CD1c-positive myeloid dendritic cell (primary cell): ENCODE data around the gene DTX2.
"Not testable (repeated sequence)": the region's sequence is repeated elsewhere in the genome, so short reads cannot be mapped to it uniquely, and the experiment has no call there.

Experiments
- DNase-seq: peaks from one replicate; pipeline ENCODE4 v3.0.0-alpha.2; 2016; ENCODE audit errors: extremely low spot score

Gene DTX2

GRCh38 chr7:76487969-76488368, 26.5 kb downstream of the DTX2 start:
- DNase-seq, result not testable (repeated sequence)

GRCh38 chr7:76492139-76492538, 30.6 kb downstream of the DTX2 start:
- DNase-seq, result not testable (repeated sequence)

- DNase-seq, result not testable (repeated sequence)
These were observed 34.2 kb downstream of the DTX2 start for GRCh38 chr7:76495717-76496116.

- DNase-seq, result not testable (repeated sequence)
These were observed 36.5 kb downstream of the DTX2 start for GRCh38 chr7:76497918-76498582.

GRCh38 chr7:76498583-76499200, 37.2 kb downstream of the DTX2 start:
- not testable (repeated sequence) for DNase-seq

GRCh38 chr7:76499201-76499923, 37.9 kb downstream of the DTX2 start:
- DNase-seq, result not testable (repeated sequence)

- DNase-seq, result not testable (repeated sequence)
These were observed 38.4 kb downstream of the DTX2 start for GRCh38 chr7:76499924-76500241.

GRCh38 chr7:76502224-76502623, 40.7 kb downstream of the DTX2 start:
- not testable (repeated sequence) for DNase-seq

- DNase-seq, result not testable (repeated sequence)
These were observed 41.3 kb downstream of the DTX2 start for GRCh38 chr7:76502836-76503235.

GRCh38 chr7:76503244-76503643, 41.7 kb downstream of the DTX2 start:
- DNase-seq, result not testable (repeated sequence)

GRCh38 chr7:76504351-76505167, 43.0 kb downstream of the DTX2 start:
- not testable (repeated sequence) for DNase-seq

GRCh38 chr7:76505168-76506080, 43.9 kb downstream of the DTX2 start:
- no peak for DNase-seq

GRCh38 chr7:76506081-76506440, 44.6 kb downstream of the DTX2 start:
- no peak for DNase-seq

GRCh38 chr7:76506643-76507042, 45.1 kb downstream of the DTX2 start:
- not testable (repeated sequence) for DNase-seq

GRCh38 chr7:76507723-76508406, 46.4 kb downstream of the DTX2 start:
- peak; percentile 89 for DNase-seq

GRCh38 chr7:76509931-76510877, 48.7 kb downstream of the DTX2 start, which contains the start of gene UPK3B:
UPK3B (plus strand) TSS chr7:76510552; CDS start chr7:76510653, 101 bp downstream.
- no peak for DNase-seq

- not testable (repeated sequence) for DNase-seq
These were observed 49.8 kb downstream of the DTX2 start for GRCh38 chr7:76511200-76511910.
